ENCODE data around the gene GPR152. TPM values are rescaled to one million over a fixed set of nuclear protein-coding genes. Genes with fewer than 3 reads are reported as not detected.
A peak's percentile ranks its signal among the peaks of the same experiment; 100 is the strongest.

Gene GPR152
- total and polyA plus RNA-seq, 2 of the 8 experiments (the other 6 are each of a cell fraction or from before 2014, with no cell fraction given), result not detected

DNA sequence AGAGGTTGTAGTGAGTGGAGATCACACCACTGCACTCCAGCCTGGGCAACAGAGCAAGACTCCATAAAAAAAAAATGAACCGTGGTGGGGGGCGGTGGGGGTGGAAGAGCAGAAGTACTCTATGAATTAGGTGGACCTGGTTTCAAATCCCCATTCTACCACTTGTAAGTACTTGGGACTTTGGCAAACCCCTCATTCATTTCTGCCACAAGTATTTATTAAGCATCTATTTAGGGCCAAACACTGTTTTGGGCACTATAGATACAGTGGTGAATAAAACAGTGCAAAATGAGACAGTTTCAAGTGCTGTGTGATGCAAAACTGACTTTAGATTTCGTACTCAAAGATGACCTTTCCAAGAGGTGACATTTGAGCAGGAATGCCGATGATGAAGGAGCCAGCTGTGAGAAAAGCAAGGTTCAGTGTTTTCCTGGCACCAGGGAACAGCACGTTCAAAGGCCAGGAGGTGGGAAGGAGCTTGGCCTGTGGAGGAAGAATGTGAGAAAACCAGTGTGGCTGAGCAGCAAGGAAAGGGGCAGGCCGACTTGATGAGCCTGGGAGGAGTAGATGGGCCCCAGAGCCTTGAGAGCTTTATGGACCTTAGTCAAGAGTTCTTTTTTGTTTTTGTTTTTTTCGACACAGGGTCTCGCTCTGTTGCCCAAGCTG, 17.9 kb upstream of the GPR152 start:
- no peak for FAIRE-seq
- Histone ChIP-seq H3K23ac (ENCODE audit: insufficient read length) (no peak overlapping the region), H2BK5ac (ENCODE audit: low read depth, low read length) (no peak overlapping the region), H3K27ac (ENCODE audit: low read depth, low read length) (no peak overlapping the region), H3K4me3 (ENCODE audit: extremely low read depth in 1 of 4, insufficient read depth in 2 of 4, low read depth in 3 of 4, low read length in 4 of 4) (no peak overlapping the region), H3K9ac (replicated peaks in 1 of 4; ENCODE audit: extremely low read depth in 1 of 4, low read depth in 3 of 4, low read length in 3 of 4) (no peak overlapping the region), H3K18ac (ENCODE audit: extremely low read depth, low read length) (no peak overlapping the region), H3K14ac (ENCODE audit: insufficient read length) (no peak overlapping the region), H3K79me2 (ENCODE audit: control insufficient read depth in 1 of 2, insufficient read depth in 2 of 2, low read length in 2 of 2) (no peaks in the 10 kb centered on the region), H4K5ac (ENCODE audit: insufficient read length, low read depth, low read length) (no peak overlapping the region), H2AK5ac (ENCODE audit: low read depth, low read length) (no peak overlapping the region), H2BK15ac (ENCODE audit: low read length) (no peak overlapping the region), H3K36me3 (ENCODE audit: control insufficient read depth in 2 of 4, insufficient read depth in 4 of 4, low read length in 3 of 4) (no peaks in the 10 kb centered on the region), H2AFZ (ENCODE audit: low read length) (no peak overlapping the region), H3K4me2 (ENCODE audit: insufficient read depth in 1 of 2, low read depth in 2 of 2, low read length in 2 of 2) (no peak overlapping the region), H2BK120ac (replicated peaks; ENCODE audit: low read depth, low read length) (no peak overlapping the region), H4K20me1 (replicated peaks in 1 of 2; ENCODE audit: control insufficient read depth in 1 of 2, insufficient read depth in 2 of 2, low read length in 2 of 2) (peaks cover 0 to 3% of the 10 kb centered on the region in 2 experiments), H3K9me3 (ENCODE audit: insufficient read depth in 2 of 2, low read depth in 1 of 2, low read length in 1 of 2) (no peaks in the 10 kb centered on the region), H4K8ac (ENCODE audit: extremely low read depth, insufficient read depth, low read length) (no peak overlapping the region), H4K91ac (replicated peaks; ENCODE audit: insufficient read length, low read length) (no peak overlapping the region), H3K27me3 (replicated peaks in 1 of 4; ENCODE audit: control insufficient read depth in 3 of 4, extremely low read depth in 1 of 4, insufficient read depth in 3 of 4, low read length in 3 of 4) (no peaks in the 10 kb centered on the region), H3K4ac (replicated peaks; ENCODE audit: insufficient read length, low read depth, low read length) (no peak overlapping the region), H3K56ac (replicated peaks; ENCODE audit: insufficient read length, low read depth, low read length) (no peak overlapping the region), H2BK12ac (ENCODE audit: low read depth, low read length) (0 out of 2 replicates have a peak overlapping the region, but pooled peaks have one; percentile 68), H3K23me2 (ENCODE audit: low read depth, low read length) (no peaks in the 10 kb centered on the region; the same call in 1 of the 2 replicates), H3K79me1 (ENCODE audit: low read depth, low read length) (no peaks in the 10 kb centered on the region; the same call in 1 of the 2 replicates), H2BK20ac (ENCODE audit: low read length) (no peak overlapping the region), H3K4me1 (replicated peaks in 1 of 4; ENCODE audit: control insufficient read depth in 3 of 4, insufficient read depth in 4 of 4, low read length in 3 of 4) (peaks cover 0 to 9% (median 3%) of the 10 kb centered on the region in 4 experiments; a peak in 5 of 7 replicates)
- TF ChIP-seq, protein P1, sequence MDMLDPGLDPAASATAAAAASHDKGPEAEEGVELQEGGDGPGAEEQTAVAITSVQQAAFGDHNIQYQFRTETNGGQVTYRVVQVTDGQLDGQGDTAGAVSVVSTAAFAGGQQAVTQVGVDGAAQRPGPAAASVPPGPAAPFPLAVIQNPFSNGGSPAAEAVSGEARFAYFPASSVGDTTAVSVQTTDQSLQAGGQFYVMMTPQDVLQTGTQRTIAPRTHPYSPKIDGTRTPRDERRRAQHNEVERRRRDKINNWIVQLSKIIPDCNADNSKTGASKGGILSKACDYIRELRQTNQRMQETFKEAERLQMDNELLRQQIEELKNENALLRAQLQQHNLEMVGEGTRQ (IDR thresholded peaks at IDR 0.05; ENCODE audit: low read length), result no peak
- TF ChIP-seq BRCA1 (IDR thresholded peaks at IDR 0.05; ENCODE audit: low read depth, low read length) (no peak), CHD2 (IDR thresholded peaks at IDR 0.05; ENCODE audit: low read length) (no peak), EGR1 (IDR thresholded peaks at IDR 0.05; ENCODE audit: borderline replicate concordance, low read depth, low read length) (no peak), SP1 (IDR thresholded peaks at IDR 0.05; ENCODE audit: low read depth, low read length) (no peak), SAP30 (IDR thresholded peaks at IDR 0.05; ENCODE audit: insufficient read depth, insufficient replicate concordance, low read length) (no peak), GTF2F1 (IDR thresholded peaks at IDR 0.05; ENCODE audit: borderline replicate concordance, low read depth, low read length) (no peak), JUN (IDR thresholded peaks at IDR 0.05; ENCODE audit: low read depth, low read length) (no peak), ASH2L (IDR thresholded peaks at IDR 0.05; ENCODE audit: low read length) (no peak)
- TF ChIP-seq, protein P2, sequence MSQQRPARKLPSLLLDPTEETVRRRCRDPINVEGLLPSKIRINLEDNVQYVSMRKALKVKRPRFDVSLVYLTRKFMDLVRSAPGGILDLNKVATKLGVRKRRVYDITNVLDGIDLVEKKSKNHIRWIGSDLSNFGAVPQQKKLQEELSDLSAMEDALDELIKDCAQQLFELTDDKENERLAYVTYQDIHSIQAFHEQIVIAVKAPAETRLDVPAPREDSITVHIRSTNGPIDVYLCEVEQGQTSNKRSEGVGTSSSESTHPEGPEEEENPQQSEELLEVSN (IDR thresholded peaks at IDR 0.05), result no peak
- POLR2A ChIA-PET (ENCODE audit: partially characterized antibody), result interaction anchor here (0.9 to 4.6 kb wide), 9 partner anchors 9 to 69 kb away, joined by 3 to 36 read pairs (median 4); partner anchors contain the start of genes AIP, PPP1CA, PTPRCAP and RPS6KB2
- WGBS, 2 experiments (ENCODE audit: extremely low coverage in 1 of 2, insufficient coverage in 1 of 2, insufficient read length in 1 of 2, insufficient replicate concordance in 2 of 2, low coverage in 1 of 2, low lambda C conversion rate in 2 of 2, missing lambda C conversion rate in 1 of 2), result 86% methylated on average over 8 of the region's 8 CpGs; no CpG with 5 or more reads in 1 of the 2 experiments
- CTCF ChIA-PET (ENCODE audit: partially characterized antibody), result interaction anchor here (0.9 to 1.6 kb wide), 4 partner anchors 11 to 125 kb away, joined by 3 to 7 read pairs (median 4); partner anchors contain the start of gene PPP1CA
- no peak for DNase-seq (ENCODE audit: low read depth in 1 of 2, low spot score in 2 of 2)

All from H1 (cell line).